OCI-LY3 (cell line): ENCODE results near the gene AGAP1.

ENCODE experiments used
- H2AFZ ChIP-seq: fragments of 200-600, 300-600 bp; shearing (Covaris generic); 2 replicates; pipeline ENCODE4 v1.6.0; 2014; ENCODE audit warnings: antibody characterized with exemption, low read depth, low read length
- H3K27ac ChIP-seq: fragments of 200-600, 300-600 bp; sonication (generic); 2 replicates; pipeline ENCODE4 v1.5.1; 2014; ENCODE audit warnings: mild to moderate bottlenecking, low read length, moderate library complexity, mixed read lengths
- H3K27me3 ChIP-seq: fragments of 200-600, 300-600 bp; sonication (generic); 2 replicates; pipeline ENCODE4 v1.6.1; 2014; ENCODE audit warnings: low read depth, low read length, mixed read lengths
- H3K36me3 ChIP-seq: fragments of 200-600, 300-600 bp; sonication (generic); replicated peaks from 2 replicates; pipeline ENCODE3; 2014; ENCODE audit warnings: low read depth, low read length, mixed read lengths
- H3K4me1 ChIP-seq: fragments of 300-600, 200-600 bp; sonication (generic); 2 replicates; pipeline ENCODE4 v1.6.1; 2014; ENCODE audit warnings: low read length, mixed read lengths
- H3K4me2 ChIP-seq: fragments of 200-600, 300-600 bp; sonication (generic); 2 replicates; pipeline ENCODE4 v1.6.1; 2014; ENCODE audit warnings: low read length, mixed read lengths
- H3K4me3 ChIP-seq: fragments of 300-600, 200-600 bp; sonication (generic); 2 replicates; pipeline ENCODE4 v1.5.1; 2014; ENCODE audit warnings: antibody characterized with exemption, mild to moderate bottlenecking, low read length, moderate library complexity
- H3K79me2 ChIP-seq: fragments of 300-600, 200-600 bp; shearing (Covaris generic); 2 replicates; pipeline ENCODE4 v1.6.1; 2014; ENCODE audit warnings: mild to moderate bottlenecking, low read length, mixed read lengths
- H3K9ac ChIP-seq: fragments of 300-600, 200-600 bp; shearing (Covaris generic); 2 replicates; pipeline ENCODE4 v1.6.0; 2014; ENCODE audit warnings: mild to moderate bottlenecking, low read length, moderate library complexity
- H3K9me3 ChIP-seq: fragments of 200-600, 300-600 bp; shearing (Covaris generic); 2 replicates; pipeline ENCODE4 v1.6.1; 2014; ENCODE audit warnings: low read length, mixed read lengths; ENCODE audit not compliant: insufficient read depth
- H4K20me1 ChIP-seq: fragments of 200-600, 300-600 bp; sonication (generic); 2 replicates; pipeline ENCODE4 v1.6.1; 2016; ENCODE audit warnings: low read length, mixed read lengths; ENCODE audit not compliant: insufficient read depth
- EZH2phosphoT487 ChIP-seq: fragments of 200-600 bp; shearing (Covaris generic); IDR thresholded peaks from 2 replicates; pipeline ENCODE4 v1.6.1; 2018; ENCODE audit warnings: antibody characterized with exemption, mixed run types, low read depth
- TF ChIP-seq, protein P1 (sequence below): fragments of 200-600, 300-600 bp; sonication (generic); IDR thresholded peaks from 2 replicates; pipeline ENCODE4 v1.5.1; 2014; ENCODE audit warnings: antibody characterized with exemption, low read length, low read depth

AGAP1 gene

DNA sequence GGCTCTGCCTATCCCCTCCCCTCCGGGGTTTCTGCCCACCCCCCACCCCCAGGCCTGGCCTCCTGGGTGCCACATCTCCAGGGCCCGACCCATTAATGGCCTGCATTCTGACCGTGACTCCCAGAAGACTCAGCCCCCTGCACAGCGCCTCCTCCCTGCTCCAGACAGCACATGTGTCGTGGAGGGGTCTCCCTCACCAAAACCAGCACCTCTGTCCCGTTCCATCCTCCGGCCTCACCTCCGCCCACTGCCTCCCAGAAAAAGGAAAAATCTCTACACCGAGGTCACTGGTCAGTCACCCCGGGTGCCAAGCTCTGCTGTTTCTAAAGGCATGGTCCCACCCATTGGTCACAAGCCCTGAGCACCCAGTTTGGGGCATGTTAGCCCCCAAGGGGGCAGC is 609.1 kb downstream of the AGAP1 start:
- H3K4me3 ChIP-seq, result no peak overlapping the region
- H4K20me1 ChIP-seq, result no peaks in the 10 kb centered on the region
- no peak overlapping the region for H3K4me2 ChIP-seq
- no peaks in the 10 kb centered on the region for H3K4me1 ChIP-seq
- H3K79me2 ChIP-seq, result no peaks in the 10 kb centered on the region
- no peaks in the 10 kb centered on the region for H3K36me3 ChIP-seq
- H3K9me3 ChIP-seq, result no peaks in the 10 kb centered on the region
- H3K27ac ChIP-seq, result no peak overlapping the region
- no peak overlapping the region for H2AFZ ChIP-seq
- H3K9ac ChIP-seq, result no peak overlapping the region
- no peak for TF ChIP-seq EZH2phosphoT487
- TF ChIP-seq, protein P1, sequence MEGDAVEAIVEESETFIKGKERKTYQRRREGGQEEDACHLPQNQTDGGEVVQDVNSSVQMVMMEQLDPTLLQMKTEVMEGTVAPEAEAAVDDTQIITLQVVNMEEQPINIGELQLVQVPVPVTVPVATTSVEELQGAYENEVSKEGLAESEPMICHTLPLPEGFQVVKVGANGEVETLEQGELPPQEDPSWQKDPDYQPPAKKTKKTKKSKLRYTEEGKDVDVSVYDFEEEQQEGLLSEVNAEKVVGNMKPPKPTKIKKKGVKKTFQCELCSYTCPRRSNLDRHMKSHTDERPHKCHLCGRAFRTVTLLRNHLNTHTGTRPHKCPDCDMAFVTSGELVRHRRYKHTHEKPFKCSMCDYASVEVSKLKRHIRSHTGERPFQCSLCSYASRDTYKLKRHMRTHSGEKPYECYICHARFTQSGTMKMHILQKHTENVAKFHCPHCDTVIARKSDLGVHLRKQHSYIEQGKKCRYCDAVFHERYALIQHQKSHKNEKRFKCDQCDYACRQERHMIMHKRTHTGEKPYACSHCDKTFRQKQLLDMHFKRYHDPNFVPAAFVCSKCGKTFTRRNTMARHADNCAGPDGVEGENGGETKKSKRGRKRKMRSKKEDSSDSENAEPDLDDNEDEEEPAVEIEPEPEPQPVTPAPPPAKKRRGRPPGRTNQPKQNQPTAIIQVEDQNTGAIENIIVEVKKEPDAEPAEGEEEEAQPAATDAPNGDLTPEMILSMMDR, result no peak
- H3K27me3 ChIP-seq, result no peaks in the 10 kb centered on the region

DNA sequence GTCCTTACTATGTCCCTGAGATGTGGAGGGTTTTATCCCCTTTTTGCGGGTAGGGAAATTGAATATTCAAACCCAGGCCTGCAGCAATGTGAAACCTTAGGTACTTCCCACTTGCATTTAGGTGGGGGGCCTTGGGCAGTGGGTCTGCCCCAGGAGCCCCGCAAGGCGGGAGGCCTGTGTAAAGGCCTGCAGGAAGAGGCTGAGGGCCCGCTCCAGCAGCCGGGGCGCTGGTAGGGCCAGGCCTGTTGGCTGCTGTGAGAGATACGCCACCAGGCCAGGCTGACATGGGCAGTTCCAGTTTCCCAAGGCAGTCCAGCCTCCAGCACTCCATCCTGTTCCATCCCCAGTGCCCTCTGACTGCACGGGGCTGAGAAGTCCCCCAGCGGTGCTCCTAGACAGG is 610.1 kb downstream of the AGAP1 start:
- H3K9ac ChIP-seq, result no peak overlapping the region
- H3K27ac ChIP-seq, result no peak overlapping the region
- no peak overlapping the region for H3K4me2 ChIP-seq
- no peak overlapping the region for H3K4me3 ChIP-seq
- no peak for TF ChIP-seq EZH2phosphoT487
- TF ChIP-seq, protein P1, result no peak
- no peaks in the 10 kb centered on the region for H4K20me1 ChIP-seq
- no peaks in the 10 kb centered on the region for H3K4me1 ChIP-seq
- no peaks in the 10 kb centered on the region for H3K36me3 ChIP-seq
- no peaks in the 10 kb centered on the region for H3K9me3 ChIP-seq
- no peak overlapping the region for H2AFZ ChIP-seq
- no peaks in the 10 kb centered on the region for H3K79me2 ChIP-seq
- no peaks in the 10 kb centered on the region for H3K27me3 ChIP-seq

DNA sequence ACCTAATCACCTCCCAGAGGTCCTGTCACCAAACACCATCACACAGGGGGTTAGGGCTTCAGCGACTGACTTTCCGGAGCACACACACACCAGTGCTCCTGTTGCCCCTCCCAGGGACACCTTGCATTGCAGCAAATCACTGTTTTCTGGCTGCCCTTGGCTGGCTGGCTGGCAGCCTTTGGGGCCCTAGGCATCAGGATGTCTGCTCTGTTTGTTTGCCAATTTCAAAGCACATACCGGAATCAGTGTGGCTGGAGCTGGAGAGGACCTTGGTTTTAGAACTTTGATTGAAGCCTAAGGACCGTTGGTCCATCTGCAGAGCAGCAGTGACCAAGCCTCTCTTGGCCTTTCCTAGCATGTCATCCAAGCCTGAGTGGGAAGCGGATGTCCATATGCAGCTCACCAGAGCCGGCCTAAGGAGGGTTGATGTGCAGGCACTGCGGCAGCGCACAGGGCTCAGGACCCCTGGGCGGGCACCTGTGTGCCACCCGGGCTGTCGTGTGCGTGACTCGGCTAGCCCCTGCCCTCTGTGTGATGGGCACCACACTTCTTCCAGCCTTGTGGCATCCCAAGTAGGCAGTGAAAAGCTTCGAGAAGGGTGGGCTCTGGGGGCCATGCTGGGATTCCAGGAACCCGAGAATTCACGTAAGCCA is 612.2 kb downstream of the AGAP1 start:
- Histone ChIP-seq H3K9me3 (no peaks in the 10 kb centered on the region), H3K36me3 (no peaks in the 10 kb centered on the region), H3K79me2 (no peaks in the 10 kb centered on the region), H2AFZ (no peak overlapping the region), H3K27me3 (no peaks in the 10 kb centered on the region), H4K20me1 (no peaks in the 10 kb centered on the region), H3K4me3 (no peak overlapping the region), H3K27ac (no peak overlapping the region), H3K9ac (no peak overlapping the region), H3K4me1 (no peaks in the 10 kb centered on the region), H3K4me2 (no peak overlapping the region)
- TF ChIP-seq, protein P1, result no peak
- TF ChIP-seq EZH2phosphoT487, result no peak

DNA sequence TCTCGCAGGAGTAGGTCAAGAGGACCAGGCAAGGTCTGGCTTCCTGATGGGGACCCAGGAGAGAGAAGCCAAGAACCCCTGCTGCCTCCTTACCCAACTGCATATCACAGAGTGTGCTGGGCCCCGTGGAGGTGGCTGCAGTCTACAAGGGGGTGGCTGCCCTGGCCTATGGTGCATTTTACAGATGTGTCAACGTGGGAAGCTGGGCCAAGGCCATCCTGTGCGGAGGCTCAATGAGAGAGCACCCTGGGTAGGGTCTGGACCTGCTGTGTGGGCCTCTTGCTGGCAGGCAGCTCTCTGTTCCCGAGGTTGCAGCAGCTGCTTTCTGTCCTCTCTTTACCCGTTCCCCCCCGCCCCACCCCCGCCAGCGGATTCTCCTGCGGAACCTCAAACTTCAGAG is 612.9 kb downstream of the AGAP1 start:
- Histone ChIP-seq H3K4me2 (no peak overlapping the region), H4K20me1 (no peaks in the 10 kb centered on the region), H3K27ac (no peak overlapping the region)

More for the DNA sequence above, 612.9 kb downstream of the AGAP1 start:
- no peak for TF ChIP-seq EZH2phosphoT487
- TF ChIP-seq, protein P1, result no peak
- no peak overlapping the region for H2AFZ ChIP-seq
- no peaks in the 10 kb centered on the region for H3K9me3 ChIP-seq
- no peak overlapping the region for H3K9ac ChIP-seq
- no peaks in the 10 kb centered on the region for H3K27me3 ChIP-seq
- H3K36me3 ChIP-seq, result no peaks in the 10 kb centered on the region
- H3K79me2 ChIP-seq, result no peaks in the 10 kb centered on the region
- no peak overlapping the region for H3K4me3 ChIP-seq
- no peaks in the 10 kb centered on the region for H3K4me1 ChIP-seq
